Endothelial cell of umbilical vein (primary cell): ENCODE data around the gene CCDC80.

Experiments
- EZH2 ChIP-seq: IDR thresholded peaks from 2 replicates; pipeline ENCODE4 v1.6.1; 2012; ENCODE audit warnings: borderline replicate concordance, low read depth, mild to moderate bottlenecking, moderate library complexity, low read length, inconsistent platforms; ENCODE audit not compliant: severe bottlenecking
- FOS ChIP-seq: IDR thresholded peaks from 2 replicates; pipeline ENCODE4 v1.6.1; 2011; ENCODE audit warnings: mild to moderate bottlenecking, low read length, moderate library complexity, borderline replicate concordance; ENCODE audit not compliant: insufficient read depth
- JUN ChIP-seq: IDR thresholded peaks from 2 replicates; pipeline ENCODE4 v1.6.1; 2011; ENCODE audit warnings: borderline replicate concordance, low read depth; ENCODE audit not compliant: insufficient read length, insufficient read depth
- POLR2A ChIP-seq: IDR thresholded peaks from 2 replicates; pipeline ENCODE4 v1.6.1; 2012; ENCODE audit warnings: low read depth, mild to moderate bottlenecking, control low read depth, low read length
- POLR2AphosphoS5 ChIP-seq: IDR thresholded peaks from 2 replicates; pipeline ENCODE4 v1.6.1; 2012; ENCODE audit warnings: low read depth, mild to moderate bottlenecking, control low read depth, low read length, moderate library complexity; ENCODE audit not compliant: insufficient read depth
- TF ChIP-seq, protein P1 (sequence below), 2 donors: IDR thresholded peaks; 1 replicate in 1 of 2; 2 replicates in 1 of 2; pipeline ENCODE4 v1.5.1; 2011; ENCODE audit warnings: low read length in 2 of 2, mild to moderate bottlenecking in 2 of 2, moderate library complexity in 2 of 2, control low read depth in 1 of 2, inconsistent platforms in 1 of 2, low read depth in 1 of 2; ENCODE audit not compliant: insufficient read depth in 1 of 2; ENCODE audit errors: extremely low read depth in 1 of 2
- TF ChIP-seq, protein P2 (sequence below): IDR thresholded peaks from 2 replicates; pipeline ENCODE4 v1.6.1; 2011; ENCODE audit not compliant: insufficient read depth, insufficient read length

DNA sequence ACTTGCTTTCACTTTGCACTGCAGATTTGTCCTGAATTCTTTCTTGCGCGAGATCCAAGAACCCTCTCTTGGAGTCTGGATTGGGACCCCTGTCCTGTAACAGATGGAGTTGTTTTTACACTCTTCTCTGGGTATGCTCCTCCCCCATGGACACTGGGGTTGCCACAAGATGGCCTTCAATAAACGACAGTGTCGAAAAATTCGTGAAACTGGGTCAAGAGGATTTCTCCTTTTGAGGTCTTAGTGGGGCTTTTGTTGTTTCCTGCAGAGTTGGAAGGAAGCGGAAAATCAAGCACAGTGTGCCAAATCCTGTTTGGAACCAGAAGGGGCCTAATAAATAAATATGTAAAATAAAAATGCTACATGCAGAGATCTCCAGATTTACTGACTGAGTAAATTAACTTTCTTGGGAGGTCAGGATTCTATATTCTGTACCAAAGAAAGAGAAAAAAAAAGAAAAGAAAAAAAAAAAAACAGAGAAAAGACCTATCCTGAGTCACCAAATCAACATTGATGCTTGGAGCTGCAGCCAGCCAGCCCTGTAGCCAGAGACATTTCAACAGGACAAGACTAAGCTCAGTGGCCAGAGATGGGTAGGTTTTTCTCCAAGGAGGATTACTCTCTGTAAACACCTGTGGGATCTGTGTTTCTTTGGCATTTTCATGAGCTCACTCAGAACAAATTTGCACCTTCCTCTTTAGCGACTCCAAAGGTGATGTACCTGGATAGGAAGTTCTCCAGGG, 24.8 kb downstream of the CCDC80 start:
- TF ChIP-seq, protein P1, sequence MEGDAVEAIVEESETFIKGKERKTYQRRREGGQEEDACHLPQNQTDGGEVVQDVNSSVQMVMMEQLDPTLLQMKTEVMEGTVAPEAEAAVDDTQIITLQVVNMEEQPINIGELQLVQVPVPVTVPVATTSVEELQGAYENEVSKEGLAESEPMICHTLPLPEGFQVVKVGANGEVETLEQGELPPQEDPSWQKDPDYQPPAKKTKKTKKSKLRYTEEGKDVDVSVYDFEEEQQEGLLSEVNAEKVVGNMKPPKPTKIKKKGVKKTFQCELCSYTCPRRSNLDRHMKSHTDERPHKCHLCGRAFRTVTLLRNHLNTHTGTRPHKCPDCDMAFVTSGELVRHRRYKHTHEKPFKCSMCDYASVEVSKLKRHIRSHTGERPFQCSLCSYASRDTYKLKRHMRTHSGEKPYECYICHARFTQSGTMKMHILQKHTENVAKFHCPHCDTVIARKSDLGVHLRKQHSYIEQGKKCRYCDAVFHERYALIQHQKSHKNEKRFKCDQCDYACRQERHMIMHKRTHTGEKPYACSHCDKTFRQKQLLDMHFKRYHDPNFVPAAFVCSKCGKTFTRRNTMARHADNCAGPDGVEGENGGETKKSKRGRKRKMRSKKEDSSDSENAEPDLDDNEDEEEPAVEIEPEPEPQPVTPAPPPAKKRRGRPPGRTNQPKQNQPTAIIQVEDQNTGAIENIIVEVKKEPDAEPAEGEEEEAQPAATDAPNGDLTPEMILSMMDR (IDR thresholded peaks at IDR 0.05; ENCODE audit: extremely low read depth in 1 of 2, insufficient read depth in 1 of 2, low read depth in 1 of 2, low read length in 2 of 2): no peak
- TF ChIP-seq JUN (no peak), POLR2A (no peak), EZH2 (no peak), POLR2AphosphoS5 (no peak), FOS (no peak)
- TF ChIP-seq, protein P2, sequence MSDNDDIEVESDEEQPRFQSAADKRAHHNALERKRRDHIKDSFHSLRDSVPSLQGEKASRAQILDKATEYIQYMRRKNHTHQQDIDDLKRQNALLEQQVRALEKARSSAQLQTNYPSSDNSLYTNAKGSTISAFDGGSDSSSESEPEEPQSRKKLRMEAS: no peak
